Omental fat pad (tissue), 4 donors: ENCODE results near the gene TYK2. TPM values are rescaled to one million over a fixed set of nuclear protein-coding genes. Genes with fewer than 3 reads are reported as not detected.
A peak's percentile ranks its signal among the peaks of the same experiment; 100 is the strongest.

ENCODE experiments used
- ATAC-seq: fragments of 150-250 bp; one replicate; pipeline ENCODE4 v1.9.1; 2016; ENCODE audit warnings: mild to moderate bottlenecking, moderate library complexity; ENCODE audit not compliant: low FRiP score
- DNase-seq: peaks from one replicate; pipeline ENCODE4 v3.0.0-alpha.2; 2019; ENCODE audit warnings: low spot score
- total RNA-seq, 4 donors: library from RNA; depleted of rRNA; stranded (reverse); fragments of >200 nt; gene quantifications; one replicate each; pipeline ENCODE4 v1.1.0, GENCODE V29; 2016
- TF ChIP-seq, protein P1 (sequence below), 3 donors: fragments of 450-650 bp; IDR thresholded peaks; one replicate each; pipeline ENCODE4 v1.5.1; 2016 to 2017; ENCODE audit warnings: antibody characterized with exemption in 3 of 3, mild to moderate bottlenecking in 3 of 3, moderate library complexity in 2 of 3

The TYK2 gene
- total RNA-seq, 4 donors from 2014 or later: 60.2 to 137 (median 76.9) TPM

DNA sequence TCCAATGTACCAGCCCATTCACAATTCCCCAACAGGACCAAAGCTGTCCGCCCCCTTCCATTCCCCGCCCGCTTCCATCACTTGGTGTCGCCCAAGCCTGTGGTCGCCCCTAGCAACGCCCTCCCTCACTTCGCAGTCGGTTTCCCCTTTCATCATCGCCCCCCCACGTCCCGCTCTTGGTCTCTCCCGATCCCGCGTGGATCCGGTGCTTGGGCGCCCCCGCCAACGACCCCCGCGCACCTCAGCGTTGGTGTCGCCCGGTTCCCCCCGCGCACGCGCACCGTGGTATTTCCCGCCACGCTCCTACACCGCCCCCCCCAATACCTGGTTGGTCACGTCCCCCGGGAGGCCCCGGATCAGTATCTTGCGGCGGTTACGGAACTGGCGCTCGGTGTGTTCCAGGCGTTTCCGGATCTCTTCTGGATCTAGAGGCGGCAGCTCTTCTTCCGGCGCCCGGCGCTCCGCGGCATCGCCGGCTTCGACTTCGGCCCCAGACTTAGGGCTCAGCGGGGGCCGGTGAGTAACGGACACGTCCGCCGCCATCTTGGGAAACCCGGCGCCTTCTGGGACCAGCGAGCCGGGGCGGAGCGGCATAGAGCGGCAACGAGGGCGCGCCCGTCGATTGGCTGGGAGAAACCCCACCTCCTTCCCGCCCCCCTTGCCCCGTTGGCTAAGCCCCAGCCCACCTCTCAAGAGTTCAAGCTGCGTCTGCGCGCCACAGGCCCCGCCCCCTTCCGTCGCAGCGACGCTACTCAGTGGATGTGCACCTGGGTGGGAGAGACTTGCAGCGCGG lies 47.2 kb downstream of the TYK2 start, which contains the start of gene RAVER1:
RAVER1 (minus strand) TSS at position 565 of the 793 bp plus-strand sequence; CDS start at position 543, 22 bp downstream.
- TF ChIP-seq, protein P1, sequence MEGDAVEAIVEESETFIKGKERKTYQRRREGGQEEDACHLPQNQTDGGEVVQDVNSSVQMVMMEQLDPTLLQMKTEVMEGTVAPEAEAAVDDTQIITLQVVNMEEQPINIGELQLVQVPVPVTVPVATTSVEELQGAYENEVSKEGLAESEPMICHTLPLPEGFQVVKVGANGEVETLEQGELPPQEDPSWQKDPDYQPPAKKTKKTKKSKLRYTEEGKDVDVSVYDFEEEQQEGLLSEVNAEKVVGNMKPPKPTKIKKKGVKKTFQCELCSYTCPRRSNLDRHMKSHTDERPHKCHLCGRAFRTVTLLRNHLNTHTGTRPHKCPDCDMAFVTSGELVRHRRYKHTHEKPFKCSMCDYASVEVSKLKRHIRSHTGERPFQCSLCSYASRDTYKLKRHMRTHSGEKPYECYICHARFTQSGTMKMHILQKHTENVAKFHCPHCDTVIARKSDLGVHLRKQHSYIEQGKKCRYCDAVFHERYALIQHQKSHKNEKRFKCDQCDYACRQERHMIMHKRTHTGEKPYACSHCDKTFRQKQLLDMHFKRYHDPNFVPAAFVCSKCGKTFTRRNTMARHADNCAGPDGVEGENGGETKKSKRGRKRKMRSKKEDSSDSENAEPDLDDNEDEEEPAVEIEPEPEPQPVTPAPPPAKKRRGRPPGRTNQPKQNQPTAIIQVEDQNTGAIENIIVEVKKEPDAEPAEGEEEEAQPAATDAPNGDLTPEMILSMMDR (IDR thresholded peaks at IDR 0.05): no peak
- peak; percentile 84 for DNase-seq

DNA sequence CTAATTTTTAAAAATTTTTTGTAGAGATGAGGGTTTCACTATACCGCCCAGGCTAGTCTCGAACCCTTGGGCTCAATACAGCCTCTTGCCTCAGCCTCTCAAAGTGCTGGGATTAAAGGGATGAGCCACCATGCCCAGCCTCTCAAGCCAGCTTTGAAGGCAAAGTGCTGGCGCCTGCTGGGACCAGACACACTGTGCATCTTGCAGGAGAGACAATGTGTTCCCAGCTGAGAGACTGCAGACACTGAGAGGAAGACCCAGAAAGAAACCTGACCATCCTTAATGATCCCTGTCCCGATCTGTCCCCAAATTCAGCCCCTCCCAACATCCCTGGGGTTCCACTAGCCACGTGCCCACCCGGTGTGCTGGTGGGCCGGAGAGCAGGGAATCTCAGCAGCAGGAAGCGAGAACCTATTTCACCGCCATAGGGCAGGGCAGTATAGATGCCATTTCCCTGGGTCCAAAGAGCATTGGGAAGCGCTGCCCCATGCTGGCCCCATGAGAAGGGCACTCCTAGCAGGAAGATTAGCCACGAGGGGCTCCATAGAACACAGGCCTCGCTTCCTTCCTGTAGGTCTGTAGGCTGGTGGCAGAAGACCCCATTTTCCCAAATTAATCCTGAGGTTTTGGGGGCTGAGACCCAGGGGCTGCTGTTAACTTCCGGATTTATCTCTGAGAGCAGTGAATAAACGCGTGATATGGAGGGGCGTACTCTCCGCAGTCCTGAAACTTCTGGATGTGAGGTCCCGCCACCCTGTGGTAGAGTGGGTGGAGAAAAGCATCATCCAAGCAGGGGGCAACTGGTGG lies 48.0 kb downstream of the TYK2 start:
- peak; percentile 4 for ATAC-seq
- no peak for DNase-seq
- TF ChIP-seq, protein P1 (IDR thresholded peaks at IDR 0.05): no peak

More for the DNA sequence above, 47.2 kb downstream of the TYK2 start, which contains the start of gene RAVER1:
- peak; percentile 95 for ATAC-seq

DNA sequence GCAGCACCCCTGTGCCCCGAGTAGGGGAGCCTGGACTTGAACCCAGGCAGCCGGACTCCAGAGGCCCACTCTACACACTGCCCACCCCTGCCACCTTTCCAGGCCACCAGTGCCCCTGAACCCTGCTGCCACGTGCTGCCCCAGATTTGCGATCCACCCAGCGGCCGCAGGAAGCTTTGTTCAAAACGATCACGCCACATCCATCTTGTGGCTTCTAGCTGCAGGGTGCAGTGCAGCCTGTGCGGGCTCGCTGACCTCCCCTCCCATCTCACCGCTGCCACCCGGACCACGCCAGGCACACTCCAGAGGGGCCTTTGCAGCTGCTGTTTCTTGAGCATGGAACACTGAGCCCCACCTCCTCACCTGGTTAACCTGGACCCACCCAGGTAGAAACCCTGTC lies 50.8 kb downstream of the TYK2 start:
- ATAC-seq (no peak), DNase-seq (no peak)
- TF ChIP-seq, protein P1 (IDR thresholded peaks at IDR 0.05): no peak

DNA sequence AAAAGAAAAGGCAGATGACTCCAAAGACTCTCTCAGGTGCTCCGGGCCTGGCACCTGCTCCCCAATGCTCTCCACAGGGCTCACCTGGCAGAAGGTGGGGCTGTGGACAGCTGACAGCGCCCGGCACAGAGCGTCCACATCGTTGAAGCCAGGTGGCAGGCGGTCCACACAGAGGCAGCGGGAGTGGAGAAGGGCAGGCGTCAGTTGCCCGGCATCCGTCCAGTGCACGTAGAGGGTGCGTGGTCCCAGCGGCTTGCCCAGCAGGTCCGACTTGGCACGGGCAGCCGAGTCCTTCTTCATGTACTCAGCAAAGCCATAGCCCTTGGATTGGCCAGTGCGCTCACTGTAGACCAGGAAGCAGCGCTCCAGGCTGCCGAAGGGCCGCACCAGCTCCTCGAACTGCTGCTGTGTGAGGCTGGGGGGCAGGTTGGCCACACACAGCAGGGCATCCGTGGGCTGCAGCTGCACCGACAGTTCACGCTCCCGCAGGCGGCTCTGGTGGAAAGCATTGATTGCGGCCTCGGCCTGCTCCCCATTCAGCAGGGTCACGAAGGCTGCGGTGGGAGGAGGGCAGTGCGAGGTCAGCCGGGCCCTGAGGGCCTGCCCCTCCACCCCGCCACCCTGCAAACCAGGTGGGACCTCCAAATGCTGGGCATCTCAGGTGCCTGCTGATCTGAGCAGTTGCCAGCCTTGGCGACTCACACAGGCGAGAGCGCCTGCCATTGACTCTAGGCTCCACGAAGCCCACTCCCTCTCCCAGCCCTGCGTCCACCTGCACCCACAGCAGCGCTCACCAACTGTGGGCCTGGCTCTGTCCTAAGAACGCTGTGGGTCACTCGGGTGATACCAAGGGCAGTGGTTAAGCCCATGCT lies 51.6 kb downstream of the TYK2 start:
- no peak for DNase-seq
- ATAC-seq: no peak
- TF ChIP-seq, protein P1 (IDR thresholded peaks at IDR 0.05): no peak

DNA sequence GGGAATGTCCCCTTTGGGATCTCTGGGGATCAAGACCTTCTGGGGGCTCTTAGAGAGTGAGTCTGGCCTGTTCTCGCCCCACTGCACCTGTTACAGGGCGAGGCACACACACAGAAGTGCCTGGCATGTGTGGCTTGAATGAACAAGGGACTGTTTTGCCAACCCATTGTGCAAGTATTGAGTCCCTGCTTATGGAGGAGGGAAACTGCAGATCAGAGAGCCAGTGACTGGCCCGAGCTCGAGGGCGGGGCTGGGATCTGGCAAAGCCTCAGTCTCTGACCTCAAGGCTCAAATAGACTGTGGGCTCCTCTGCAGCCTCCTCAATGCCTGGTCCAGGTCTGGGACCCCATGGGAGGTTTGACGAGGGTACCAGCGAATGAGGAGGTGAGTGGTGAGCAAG lies 52.6 kb downstream of the TYK2 start:
- DNase-seq (no peak), ATAC-seq (no peak)
- TF ChIP-seq, protein P1 (IDR thresholded peaks at IDR 0.05): no peak

DNA sequence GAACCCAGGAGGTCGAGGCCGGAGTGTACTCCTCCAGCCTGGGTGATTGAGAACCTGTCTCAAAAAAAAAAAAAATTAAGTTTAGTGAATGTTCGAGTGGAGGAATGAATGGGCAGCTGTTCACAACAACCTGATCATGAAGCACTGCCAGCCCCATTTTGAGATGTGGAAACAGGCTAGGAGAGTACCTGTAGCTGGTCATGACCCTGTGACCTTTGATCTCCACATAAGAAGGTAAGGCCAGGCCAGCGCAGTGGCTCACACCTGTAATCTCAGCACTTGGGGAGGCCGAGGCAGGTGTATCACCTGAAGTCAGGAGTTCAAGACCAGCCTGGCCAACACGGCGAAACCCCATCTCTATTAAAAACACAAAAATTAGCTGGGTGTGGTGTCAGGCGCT lies 54.6 kb downstream of the TYK2 start:
- no peak for DNase-seq
- TF ChIP-seq, protein P1 (IDR thresholded peaks at IDR 0.05): no peak
- ATAC-seq: no peak
